PFSK-1 (cell line): Measurements from ENCODE around the gene PTN.

Source experiments
- POLR2AphosphoS5 ChIP-seq: IDR thresholded peaks from 2 replicates; pipeline ENCODE4 v1.6.1; 2012; ENCODE audit warnings: low read depth, mild to moderate bottlenecking, control low read depth, low read length, moderate library complexity
- REST ChIP-seq, 2 experiments: IDR thresholded peaks; 2 replicates each; pipeline versions ENCODE4 v1.6.1 to v1.8.0; 2011 to 2012; ENCODE audit warnings: low read depth in 2 of 2, low read length in 2 of 2, control low read depth in 1 of 2, inconsistent platforms in 1 of 2, mild to moderate bottlenecking in 1 of 2, moderate library complexity in 1 of 2; ENCODE audit not compliant: insufficient read depth in 1 of 2

GRCh38 chr7:137203351-137203750, 140.2 kb downstream of the PTN start:
- no peak for TF ChIP-seq REST (IDR thresholded peaks at IDR 0.05; ENCODE audit: insufficient read depth in 1 of 2, low read depth in 2 of 2, low read length in 2 of 2)
- TF ChIP-seq POLR2AphosphoS5, result no peak
